BE2C (cell line): Measurements from ENCODE around the gene TGFBR3L.
"Not testable (repeated sequence)": the region's sequence is repeated elsewhere in the genome, so short reads cannot be mapped to it uniquely, and the experiment has no call there.

Experiments
- DNase-seq: peaks from one replicate; pipeline ENCODE4 v3.0.0-alpha.2; 2020
- H3K27me3 ChIP-seq: fragments of 250-450 bp; sonication (Bioruptor Pico); 2 replicates; pipeline ENCODE4 v1.5.1; 2020; ENCODE audit warnings: mild to moderate bottlenecking
- H3K36me3 ChIP-seq: fragments of 250-450 bp; sonication (Bioruptor Pico); 2 replicates; pipeline ENCODE4 v1.5.1; 2020; ENCODE audit warnings: mild to moderate bottlenecking
- H3K4me1 ChIP-seq: fragments of 250-450 bp; sonication (Bioruptor Pico); 2 replicates; pipeline ENCODE4 v1.5.1; 2020
- H3K4me3 ChIP-seq: 2 replicates; pipeline ENCODE4 v1.5.1; 2011; ENCODE audit warnings: low read depth, low read length
- H3K9me3 ChIP-seq: fragments of 250-450 bp; sonication (Bioruptor Pico); 2 replicates; pipeline ENCODE4 v1.5.1; 2020
- CTCF ChIP-seq: IDR thresholded peaks from 2 replicates; pipeline ENCODE4 v1.5.1; 2012; ENCODE audit warnings: mild to moderate bottlenecking, low read depth, low read length

TGFBR3L gene

GRCh38 chr19:7914099-7914498 lies 531 bp upstream of the TGFBR3L start:
- peaks cover 27% of the 10 kb centered on the region for H3K36me3 ChIP-seq
- TF ChIP-seq CTCF = no peak
- peaks cover 43% of the 10 kb centered on the region for H3K27me3 ChIP-seq
- no peaks in the 10 kb centered on the region for H3K4me1 ChIP-seq
- DNase-seq = no peak
- no peaks in the 10 kb centered on the region for H3K9me3 ChIP-seq
- H3K4me3 ChIP-seq = no peak overlapping the region

GRCh38 chr19:7915250-7916102 lies 846 bp downstream of the TGFBR3L start:
- Histone ChIP-seq H3K36me3 (peaks cover 20% of the 10 kb centered on the region), H3K4me1 (0 out of 2 replicates have a peak, but pooled peaks cover 3% of the 10 kb centered on the region), H3K4me3 (no peak overlapping the region), H3K27me3 (peaks cover 43% of the 10 kb centered on the region), H3K9me3 (no peaks in the 10 kb centered on the region)
- TF ChIP-seq CTCF = no peak
- no peak for DNase-seq

- Histone ChIP-seq H3K4me1 (0 out of 2 replicates have a peak, but pooled peaks cover 3% of the 10 kb centered on the region), H3K36me3 (peaks cover 13% of the 10 kb centered on the region), H3K4me3 (no peak overlapping the region), H3K9me3 (no peaks in the 10 kb centered on the region), H3K27me3 (peaks cover 43% of the 10 kb centered on the region)
- TF ChIP-seq CTCF = no peak
- DNase-seq = no peak
Measured at GRCh38 chr19:7916103-7916954, 1.7 kb downstream of the TGFBR3L start.

GRCh38 chr19:7916955-7917266 lies 2.3 kb downstream of the TGFBR3L start:
- H3K4me1 ChIP-seq = 0 out of 2 replicates have a peak, but pooled peaks cover 3% of the 10 kb centered on the region
- no peak for TF ChIP-seq CTCF
- no peaks in the 10 kb centered on the region for H3K9me3 ChIP-seq
- peaks cover 7% of the 10 kb centered on the region for H3K36me3 ChIP-seq
- peaks cover 43% of the 10 kb centered on the region for H3K27me3 ChIP-seq
- no peak for DNase-seq
- H3K4me3 ChIP-seq = no peak overlapping the region

- TF ChIP-seq CTCF = peak; percentile 51
- peaks cover 3% of the 10 kb centered on the region for H3K36me3 ChIP-seq
- no peaks in the 10 kb centered on the region for H3K9me3 ChIP-seq
- DNase-seq = peak; percentile 81
- peaks cover 43% of the 10 kb centered on the region for H3K27me3 ChIP-seq
- 0 out of 2 replicates have a peak, but pooled peaks cover 3% of the 10 kb centered on the region for H3K4me1 ChIP-seq
- peak overlapping the region; percentile 19; the same call in 1 of the 2 replicates for H3K4me3 ChIP-seq
Measured at GRCh38 chr19:7917267-7918061, 2.8 kb downstream of the TGFBR3L start.

- not testable (repeated sequence) for DNase-seq, H3K4me1 ChIP-seq, H3K9me3 ChIP-seq, H3K36me3 ChIP-seq, H3K4me3 ChIP-seq
- H3K27me3 ChIP-seq = peaks cover 43% of the 10 kb centered on the region
Measured at GRCh38 chr19:7918062-7918614, 3.5 kb downstream of the TGFBR3L start.
